Measurements from ENCODE around the gene TLE6.
"Not testable (repeated sequence)": the region's sequence is repeated elsewhere in the genome, so short reads cannot be mapped to it uniquely, and the experiment has no call there.

TLE6 gene

DNA sequence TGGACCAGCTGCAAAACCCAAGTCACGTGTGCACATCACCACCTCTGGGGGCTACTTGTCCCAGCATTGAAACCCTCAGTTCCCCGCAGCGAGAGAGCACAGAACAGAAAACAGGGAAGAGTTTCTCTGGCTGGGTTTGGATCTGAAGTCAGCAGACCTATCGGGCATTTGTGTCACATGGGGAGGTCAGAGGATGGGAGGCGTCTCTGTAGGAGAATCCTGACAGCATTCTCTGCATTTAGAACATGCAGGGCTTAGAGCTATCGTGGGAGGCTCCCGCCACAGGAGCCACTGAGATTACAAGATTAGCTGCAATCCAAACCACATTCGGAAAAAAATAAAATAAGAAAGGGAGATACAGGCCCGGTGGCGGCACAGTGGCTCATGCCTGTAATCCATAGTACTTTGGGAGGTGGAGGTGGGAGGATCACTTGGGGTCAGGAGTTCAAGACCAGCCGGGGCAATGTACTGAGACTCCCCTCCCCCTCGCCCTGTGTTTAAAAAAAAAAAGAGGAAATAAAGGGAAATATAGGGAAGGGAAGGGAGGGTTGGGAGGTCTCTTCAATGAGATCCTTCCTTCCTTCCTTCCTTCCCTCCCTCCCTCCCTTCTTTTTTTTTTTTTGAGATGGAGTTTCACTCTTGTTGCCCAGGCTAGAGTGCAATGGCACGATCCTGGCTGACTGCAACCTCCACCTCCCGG, 2.9 kb upstream of the TLE6 start:
- DNase-seq (ENCODE audit: low spot score): no peak

DNA sequence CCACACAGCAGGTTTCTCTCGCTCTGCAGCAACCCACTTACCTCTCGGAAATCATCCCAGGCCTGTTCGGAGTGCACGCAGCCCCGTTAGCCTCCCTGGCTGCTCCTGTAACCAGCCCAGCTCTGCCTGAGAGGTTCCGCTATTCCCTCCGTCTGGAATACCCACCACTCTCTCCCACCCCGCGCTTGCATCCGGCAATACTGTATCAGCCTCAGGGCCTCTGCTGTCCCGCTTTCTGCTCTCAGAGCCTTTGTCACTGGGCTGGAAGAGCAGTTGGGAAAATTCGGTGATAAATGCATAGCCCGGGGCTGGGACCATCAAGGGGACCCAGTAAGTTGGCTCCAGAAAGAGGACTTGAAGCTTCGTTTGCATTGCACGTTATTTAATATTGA, 759 bp upstream of the TLE6 start:
- DNase-seq (ENCODE audit: low spot score): no peak

DNA sequence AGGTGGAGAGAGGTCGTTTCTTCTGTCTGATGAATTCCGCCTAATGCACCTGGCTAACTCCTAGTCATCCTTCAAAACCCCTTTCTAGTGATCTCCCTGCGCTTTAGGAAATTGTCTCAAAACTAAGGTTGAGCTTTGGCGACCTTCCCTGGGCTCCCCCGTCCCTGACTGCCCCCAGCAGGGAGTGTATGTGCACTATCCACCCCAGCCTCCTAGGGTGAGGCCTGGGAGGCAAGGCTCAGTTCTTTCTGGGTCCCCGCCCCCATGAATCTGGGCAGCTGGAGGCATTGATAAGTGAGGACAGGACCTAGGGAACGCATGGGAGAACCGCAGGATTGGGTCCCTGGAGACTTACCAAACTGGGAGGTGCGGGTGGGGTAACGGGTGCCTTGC, 378 bp downstream of the TLE6 start:
- no peak for DNase-seq (ENCODE audit: low spot score)

DNA sequence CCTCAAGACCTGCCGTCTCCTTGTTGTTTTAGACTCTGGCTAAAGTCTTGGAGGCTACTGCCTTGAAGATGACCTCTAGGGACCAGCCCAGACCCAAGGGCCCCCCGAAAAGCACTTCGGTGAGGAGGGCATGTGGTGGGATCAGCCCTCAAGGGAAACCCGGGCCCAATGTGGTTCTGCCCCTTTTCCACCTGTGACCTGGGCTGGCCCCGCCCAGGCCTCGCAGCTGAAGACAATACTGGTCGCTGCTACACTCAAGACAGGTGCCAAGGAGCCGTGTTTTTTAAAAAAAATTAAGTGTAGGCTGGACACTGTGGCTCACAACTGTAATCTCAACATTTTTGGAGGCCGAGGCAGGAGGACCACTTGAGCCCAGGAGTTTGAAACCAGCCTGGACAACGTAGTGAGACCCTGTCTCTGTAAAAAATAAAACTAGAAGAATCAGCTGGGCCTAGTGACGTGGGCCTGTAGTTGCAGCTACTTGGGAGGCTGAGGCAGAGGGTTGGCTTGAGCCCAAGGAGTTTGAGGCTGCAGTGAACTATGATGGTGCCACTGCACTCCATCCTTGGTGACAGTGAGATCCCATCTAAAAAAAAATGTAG, 903 bp downstream of the TLE6 start:
- no peak for DNase-seq (ENCODE audit: low spot score)

DNA sequence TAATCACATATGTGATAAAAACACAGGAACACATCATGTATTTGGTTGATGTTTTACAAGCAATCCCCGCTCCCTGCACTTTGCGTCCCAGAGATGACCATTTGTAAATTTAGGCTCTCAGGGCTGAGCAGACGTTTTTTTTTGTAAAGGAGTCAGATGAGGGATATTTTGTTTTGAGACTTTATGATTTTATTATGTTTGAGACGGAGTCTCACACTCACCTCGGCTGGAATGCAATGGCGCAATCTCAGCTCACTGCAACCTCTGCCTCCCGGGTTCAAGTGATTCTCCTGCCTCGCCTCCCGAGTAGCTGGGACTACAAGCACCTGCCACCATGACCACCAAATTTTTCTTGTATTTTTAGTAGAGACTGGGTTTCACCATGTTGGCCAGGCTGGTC, 1.4 kb downstream of the TLE6 start:
- DNase-seq (ENCODE audit: low spot score): no peak

DNA sequence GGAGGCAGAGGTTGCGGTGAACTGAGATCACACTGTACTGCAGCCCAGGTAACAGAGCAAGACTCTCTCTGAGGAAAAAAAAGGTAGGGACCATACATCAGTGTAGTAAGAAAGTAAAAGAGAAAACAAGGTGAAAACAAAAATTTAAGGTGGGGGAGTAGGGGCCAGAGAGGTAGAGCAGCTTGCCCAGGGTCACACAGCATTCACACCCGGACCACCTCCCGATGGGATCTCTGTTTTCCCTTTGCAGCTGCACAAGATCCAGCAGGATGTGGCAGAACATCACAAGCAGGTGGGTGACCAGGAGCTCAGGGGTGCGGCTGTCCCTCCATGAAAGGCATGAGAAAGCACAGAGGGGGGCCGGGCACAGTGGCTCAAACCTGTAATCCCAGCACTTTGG, 4.5 kb downstream of the TLE6 start:
- DNase-seq (ENCODE audit: low spot score): no peak

DNA sequence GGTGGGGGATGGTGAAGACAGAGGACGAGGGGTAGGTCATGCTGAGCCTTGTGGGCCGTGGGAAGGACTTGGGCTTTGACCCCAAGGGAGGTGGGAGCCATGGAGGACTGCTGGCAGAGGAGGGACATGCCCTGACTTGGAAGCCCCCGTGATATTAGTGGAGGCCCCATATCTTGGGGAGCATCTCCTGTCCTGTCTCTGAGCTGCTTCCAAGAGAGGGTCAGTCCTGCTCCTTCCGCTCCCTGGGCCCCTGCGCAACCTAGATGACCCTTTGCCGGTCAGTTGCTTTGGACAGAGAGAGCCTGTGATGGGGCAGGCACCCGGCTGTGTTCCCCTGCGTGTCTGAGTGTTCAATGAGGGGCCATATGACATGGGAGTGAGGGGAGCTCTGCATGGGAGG, 5.2 kb downstream of the TLE6 start:
- no peak for DNase-seq (ENCODE audit: low spot score)

DNA sequence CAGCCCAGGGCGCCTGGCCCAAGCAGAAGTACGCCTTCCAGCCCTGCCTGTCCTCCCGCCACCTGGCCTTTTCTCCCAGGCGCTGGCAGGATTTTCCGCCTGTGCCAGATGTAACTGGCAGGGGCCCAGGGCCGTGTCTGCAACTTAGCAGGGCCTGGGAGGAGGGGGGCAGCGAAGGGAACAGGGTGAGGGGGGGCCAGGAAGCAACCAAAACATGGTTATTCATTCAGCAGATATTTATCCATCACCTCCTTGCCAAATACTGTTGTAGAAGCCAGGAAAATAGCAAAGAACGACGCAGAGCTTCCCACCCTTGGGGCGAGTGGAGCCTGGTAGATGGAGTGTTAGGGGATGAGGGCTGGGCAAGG, 5.6 kb downstream of the TLE6 start:
- peak; percentile 92 for DNase-seq (ENCODE audit: low spot score)

DNA sequence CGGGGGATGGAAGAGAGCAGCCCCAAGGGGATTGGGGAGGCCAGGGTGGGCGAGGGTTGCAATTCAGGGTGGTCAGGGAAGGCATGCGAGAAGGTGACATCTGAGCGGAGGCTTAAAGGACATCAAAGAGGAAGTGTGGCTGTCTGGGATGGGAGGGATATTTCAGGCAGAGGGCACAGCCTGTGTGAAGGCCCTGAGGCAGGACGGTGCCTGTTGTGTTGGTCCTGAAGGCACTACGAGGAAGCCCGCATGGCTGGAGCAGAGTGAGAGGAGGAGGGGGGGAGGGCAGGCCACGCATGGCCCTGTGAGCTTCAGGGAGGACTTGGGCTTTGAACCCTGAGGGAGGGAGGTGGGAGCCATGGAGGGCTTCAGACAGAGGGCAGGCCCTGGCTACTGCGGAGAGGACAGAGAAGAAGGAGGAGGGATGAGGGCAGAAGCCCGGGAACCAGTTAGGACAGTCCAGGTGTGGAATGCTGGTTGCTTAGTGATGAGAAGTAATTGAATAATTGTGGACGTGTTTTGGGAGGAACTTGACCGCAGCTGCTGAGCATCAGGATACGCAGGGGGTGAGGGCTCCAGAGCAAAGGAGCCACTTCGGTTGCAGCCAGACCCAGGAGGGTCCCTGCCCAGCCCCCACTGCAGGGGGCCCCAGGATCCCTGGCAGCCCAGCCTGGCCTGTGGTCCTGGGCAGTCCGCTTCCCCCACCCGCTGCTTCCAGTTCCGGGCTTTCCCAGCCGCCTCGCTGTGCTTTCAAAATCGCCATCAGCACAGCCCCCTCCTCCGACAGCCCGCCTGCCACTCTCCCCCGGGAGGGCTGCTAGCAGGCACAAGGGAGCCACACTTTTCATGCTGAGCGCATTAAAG, 6.2 kb downstream of the TLE6 start:
- peak; percentile 80 for DNase-seq (ENCODE audit: low spot score)

DNA sequence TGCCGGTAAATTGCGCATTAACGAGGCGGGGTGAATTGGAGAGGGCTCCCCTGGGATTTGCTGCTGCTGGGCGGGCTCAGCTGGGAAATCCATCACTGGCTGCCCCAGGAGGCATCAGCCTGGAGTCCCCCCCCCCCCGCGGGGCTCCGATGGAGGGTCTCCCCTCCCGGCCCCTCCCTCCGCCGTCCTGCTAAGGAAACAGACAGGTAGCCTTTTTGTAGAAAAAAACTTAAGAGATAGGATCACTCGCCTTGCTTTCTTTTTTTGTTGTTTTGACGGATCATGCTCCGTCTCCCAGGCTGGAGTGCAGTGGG, 6.8 kb downstream of the TLE6 start:
- no peak for DNase-seq (ENCODE audit: low spot score)

DNA sequence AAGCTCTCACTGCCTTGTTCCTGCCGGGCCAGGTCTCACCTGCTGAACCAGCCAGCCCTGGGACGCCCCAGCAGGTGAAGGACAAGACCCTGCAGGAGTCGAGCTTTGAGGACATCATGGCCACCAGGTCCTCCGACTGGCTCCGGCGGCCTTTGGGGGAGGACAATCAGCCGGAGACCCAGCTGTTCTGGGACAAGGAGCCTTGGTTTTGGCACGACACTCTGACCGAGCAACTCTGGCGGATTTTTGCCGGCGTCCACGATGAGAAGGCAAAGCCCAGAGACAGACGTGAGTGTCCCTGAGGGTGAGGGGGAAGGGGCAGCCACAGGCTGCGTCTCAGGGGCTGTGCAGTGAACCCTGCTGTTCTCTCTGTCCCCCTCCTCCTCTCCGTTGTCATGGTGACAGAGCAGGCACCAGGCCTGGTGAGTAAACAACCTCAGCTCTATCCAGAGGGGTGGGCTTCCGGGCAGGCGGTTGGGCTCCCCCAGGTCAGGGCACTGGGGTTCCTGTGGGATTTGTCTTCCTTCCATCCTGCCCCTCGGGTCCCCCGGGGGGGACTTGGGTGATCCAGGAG, 9.7 kb downstream of the TLE6 start:
- DNase-seq (ENCODE audit: low spot score): no peak

DNA sequence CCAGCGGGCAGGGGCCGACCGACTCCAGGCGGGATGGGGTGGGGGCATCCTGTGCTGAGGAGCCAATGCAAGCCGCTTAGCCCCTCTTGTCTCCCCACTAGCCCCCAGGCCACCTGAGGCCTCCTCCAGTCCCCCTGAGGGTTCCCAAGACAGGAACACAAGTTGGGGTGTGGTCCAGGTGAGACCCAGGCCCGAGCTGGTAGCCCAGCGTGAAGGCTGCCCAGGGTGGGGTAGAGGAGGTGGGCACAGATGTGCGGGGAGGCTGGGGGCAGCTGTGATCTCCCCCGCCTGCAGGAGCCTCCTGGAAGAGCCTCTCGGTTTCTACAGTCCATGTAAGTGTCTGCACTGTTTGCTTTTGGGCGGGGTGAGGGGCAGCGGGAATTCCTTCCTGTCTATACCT, 10.4 kb downstream of the TLE6 start:
- no peak for DNase-seq (ENCODE audit: low spot score)

DNA sequence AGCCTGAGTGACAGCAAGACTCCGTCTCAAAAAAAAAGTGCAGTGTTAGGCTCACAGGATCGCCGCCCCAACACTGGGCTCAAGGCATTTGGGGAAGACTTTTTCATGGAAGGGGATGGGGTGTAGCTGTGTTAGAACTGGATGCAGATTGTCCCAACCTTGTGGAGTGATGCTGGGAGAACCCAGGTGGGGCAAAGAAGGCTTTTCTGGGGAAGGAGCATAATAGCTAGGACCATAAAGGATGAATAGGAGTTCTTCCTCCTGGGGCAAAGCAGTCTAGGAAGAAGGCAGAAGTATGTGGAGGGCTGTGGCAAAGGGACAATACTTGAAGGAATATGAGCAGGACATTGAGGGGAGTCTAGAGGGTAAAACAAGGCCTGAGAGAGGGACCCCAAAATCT, 11.2 kb downstream of the TLE6 start:
- no peak for DNase-seq (ENCODE audit: low spot score)

DNA sequence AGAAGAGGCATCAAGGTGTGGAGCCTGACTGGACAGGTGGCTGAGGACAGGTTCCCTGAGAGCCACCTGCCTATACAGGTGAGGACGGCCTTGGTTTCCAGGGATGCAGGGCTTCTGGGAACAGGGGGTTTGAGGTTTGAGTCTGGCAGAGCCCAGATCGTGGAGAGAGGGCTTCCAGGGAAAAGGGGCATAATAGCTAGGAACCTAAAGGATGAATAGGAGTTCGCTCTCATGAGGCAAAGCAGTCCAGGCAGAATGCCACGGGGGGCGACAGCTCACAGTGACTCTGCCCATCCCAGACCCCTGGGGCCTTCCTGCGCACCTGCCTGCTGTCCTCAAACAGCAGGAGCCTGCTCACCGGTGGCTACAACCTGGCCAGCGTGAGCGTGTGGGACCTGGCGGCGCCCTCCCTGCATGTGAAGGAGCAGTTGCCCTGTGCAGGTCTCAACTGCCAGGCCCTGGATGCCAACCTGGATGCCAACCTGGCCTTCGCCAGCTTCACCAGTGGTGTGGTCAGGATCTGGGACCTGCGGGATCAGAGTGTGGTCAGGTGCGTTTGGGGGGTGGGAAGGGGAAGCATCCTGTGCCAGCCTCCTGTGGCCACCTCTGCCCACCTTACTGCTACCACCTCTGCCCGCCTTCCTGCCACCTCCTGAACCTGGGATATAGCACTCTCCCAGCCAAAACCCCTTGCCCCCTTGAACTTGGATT, 12.0 kb downstream of the TLE6 start:
- DNase-seq (ENCODE audit: low spot score): no peak

DNA sequence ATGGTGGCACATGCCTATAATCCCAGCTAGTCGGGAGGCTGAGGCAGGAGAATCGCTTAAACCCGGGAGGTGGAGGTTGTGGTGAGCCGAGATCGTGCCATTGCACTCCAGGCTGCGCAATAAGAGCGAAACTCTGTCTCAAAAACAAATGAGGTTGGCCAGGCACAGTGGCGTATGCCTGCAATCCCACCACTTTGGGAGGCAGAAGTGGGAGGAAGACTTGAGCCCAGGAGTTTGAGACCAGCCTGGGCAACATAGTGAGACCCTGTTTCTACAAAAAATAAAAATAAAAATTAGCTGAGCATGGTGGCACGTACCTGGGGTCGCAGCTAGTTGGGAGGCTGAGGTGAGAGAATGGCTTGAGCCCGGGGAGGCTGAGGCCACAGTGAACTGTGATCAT, 15.0 kb downstream of the TLE6 start:
- not testable (repeated sequence) for DNase-seq (ENCODE audit: low spot score)

DNA sequence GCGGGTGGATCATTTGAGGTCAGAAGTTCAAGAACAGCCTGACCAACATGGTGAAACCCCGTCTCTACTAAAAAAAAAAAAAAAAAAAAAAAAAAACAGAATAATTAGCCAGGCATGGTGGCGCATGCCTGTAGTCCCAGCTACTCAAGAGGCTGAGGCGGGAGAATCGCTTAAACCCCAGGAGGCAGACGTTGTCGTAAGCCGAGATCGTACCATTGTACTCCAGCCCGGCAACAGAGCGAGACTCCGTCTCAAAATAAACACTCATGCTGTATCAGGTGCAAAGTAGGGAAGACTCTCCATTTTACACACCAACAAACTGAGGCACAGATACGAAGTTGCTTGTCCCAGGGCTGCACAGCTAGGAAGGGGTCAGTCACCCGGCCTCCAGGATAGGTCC, 15.6 kb downstream of the TLE6 start:
- no peak for DNase-seq (ENCODE audit: low spot score)

DNA sequence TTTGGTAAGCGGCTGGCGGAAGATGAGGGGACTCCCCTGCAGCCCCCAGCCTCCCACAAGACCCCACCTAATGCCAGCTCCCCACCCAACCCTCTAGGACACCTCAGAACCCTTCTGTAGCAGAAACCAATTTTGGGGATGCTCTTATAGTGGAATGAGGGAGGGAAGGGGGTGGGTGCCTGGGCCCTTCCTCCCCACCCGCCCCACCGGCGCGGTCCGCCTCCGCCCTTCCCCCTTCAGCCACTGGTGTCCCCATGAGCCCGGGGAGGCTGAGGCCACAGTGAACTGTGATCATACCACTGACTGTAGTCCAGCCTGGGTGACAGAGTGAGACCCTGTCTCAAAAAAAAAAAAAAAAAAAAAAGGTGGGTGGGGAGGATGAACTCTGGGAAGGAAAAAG, 16.2 kb downstream of the TLE6 start:
- DNase-seq (ENCODE audit: low spot score): no peak

DNA sequence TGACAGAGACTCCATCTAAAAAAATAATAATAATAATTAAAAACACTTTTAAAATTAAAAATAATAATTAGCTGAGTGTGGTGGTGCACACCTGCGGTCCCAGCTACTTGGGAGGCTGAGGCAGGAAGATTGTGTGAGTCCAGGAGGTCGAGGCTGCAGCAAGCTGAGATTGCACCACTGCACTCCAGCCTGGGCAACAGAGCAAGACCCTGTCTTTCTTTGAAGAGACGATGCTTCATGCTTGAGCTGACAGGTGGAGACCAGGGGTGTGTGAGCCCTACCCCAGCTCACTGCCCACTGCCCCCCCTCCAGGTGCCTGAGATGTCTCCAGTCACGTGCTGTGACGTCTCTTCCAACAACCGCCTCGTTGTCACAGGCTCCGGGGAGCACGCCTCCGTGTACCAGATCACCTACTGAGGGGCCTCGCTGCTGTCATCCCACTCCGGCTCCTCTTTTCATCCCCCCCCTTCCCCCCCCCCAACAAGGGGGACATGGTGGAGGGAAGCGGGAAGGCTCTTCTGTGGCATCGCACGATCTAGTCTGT, 17.3 kb downstream of the TLE6 start:
- no peak for DNase-seq (ENCODE audit: low spot score)

DNA sequence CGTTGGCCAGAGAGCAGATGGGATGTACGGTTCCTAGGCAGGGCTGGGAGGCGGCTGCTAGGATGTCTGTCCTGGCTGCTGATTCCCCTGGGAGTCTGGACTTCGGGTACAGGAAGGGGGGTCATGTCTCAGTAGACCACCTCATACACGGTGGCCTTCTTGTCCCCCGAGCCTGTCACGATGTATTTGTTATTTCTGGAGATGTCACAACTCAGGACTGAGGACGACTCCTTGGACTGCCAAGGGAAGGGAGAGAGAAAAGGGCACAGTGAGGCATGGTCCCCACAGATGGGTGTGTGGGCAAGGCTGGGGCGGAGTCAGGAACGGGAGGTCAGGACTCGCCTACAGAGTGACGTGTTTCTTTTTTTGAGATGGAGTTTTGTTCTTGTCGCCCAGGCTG, 20.4 kb downstream of the TLE6 start:
- DNase-seq (ENCODE audit: low spot score): no peak

DNA sequence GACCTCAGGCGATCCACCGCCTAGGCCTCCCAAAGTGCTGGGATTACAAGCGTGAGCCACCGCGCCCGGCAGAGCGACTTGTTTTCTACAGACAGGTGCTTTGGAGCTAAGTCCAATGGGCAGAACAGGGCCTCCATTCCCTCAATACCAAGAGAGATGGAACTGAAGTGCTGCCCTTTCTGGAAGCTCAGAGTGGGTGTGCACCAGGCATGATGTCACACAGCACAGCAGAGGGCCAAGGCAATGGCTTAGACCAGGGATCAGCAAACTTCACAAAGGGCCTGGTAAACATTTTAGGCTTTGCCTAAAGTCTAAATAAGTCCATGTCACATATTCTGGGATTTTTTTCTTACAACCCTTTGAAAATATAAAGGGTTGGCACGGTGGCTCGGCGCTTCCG, 21.3 kb downstream of the TLE6 start:
- DNase-seq (ENCODE audit: low spot score): no peak

DNA sequence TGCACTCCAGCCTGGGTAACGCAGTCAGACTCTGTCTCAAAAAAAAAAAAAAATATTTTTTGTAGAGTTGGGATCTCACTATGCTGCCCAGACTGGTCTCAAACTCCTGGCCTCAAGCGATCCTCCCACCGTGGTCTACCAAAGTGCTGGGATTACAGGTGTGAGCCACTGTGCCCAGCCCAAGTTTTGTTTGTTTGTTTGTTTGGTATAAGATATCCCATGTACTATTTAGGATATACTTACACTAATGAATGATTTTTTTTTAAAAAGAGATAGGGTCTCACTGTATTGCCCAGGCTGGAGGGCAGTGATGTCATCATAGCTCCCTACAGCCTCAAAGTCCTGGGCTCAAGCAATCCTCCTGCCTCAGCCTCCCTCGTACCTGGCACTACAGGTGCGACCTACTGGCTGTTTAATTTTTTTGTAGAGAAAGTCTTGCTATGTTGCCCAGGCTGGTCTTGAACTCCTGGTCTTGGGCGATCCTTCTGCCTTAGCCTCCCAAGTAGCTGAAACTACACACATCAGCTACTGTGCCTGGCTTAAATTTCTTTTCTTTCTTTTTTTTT, 24.0 kb downstream of the TLE6 start:
- no peak for DNase-seq (ENCODE audit: low spot score)

DNA sequence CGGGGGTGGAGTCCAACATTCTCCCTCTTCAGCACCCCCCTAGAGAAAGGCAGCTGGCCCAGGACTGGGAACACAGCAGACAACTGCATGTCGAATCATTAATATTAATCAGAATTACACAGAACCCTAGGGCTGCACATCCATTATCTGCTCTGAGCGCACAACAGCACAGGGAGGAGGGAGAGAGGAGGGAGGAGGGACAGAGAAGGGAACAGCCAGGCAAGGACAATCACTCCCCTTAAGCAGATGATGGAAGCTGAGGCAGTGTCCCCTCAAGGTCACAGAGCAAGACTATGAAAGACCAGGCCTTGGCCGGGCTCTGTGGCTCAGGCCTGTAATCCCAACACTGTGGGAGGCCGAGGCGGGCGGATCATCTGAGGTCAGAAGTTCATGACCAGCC, 25.7 kb downstream of the TLE6 start:
- no peak for DNase-seq (ENCODE audit: low spot score)

Data from left forelimb (tissue), 1 donor.